H1 (cell line): ENCODE data around the gene RYK. TPM values are rescaled to one million over a fixed set of nuclear protein-coding genes. Genes with fewer than 3 reads are reported as not detected.

Experiments used
- CTCF ChIA-PET: fragments of 300-600 bp; sonication (Branson Sonifier 250); formaldehyde crosslinking; loops from one replicate; lab custom pipeline; 2021; ENCODE audit not compliant: partially characterized antibody; lab: Charles Lee
- POLR2A ChIA-PET: fragments of 300-600 bp; sonication (Branson Sonifier 250); formaldehyde crosslinking; loops from one replicate; lab custom pipeline; 2021; ENCODE audit warnings: inconsistent platforms; ENCODE audit not compliant: partially characterized antibody; lab: Charles Lee
- DNase-seq, 2 experiments: peaks; one replicate each; pipeline versions ENCODE4 v3.0.0 to v3.0.0-alpha.2; 2010 to 2022; ENCODE audit warnings: low spot score in 2 of 2, low read depth in 1 of 2, mixed read lengths in 1 of 2
- FAIRE-seq: peaks from 2 replicates; lab custom pipeline; 2011; peaks lifted over from hg19 to GRCh38; lab: Jason Lieb, UNC
- H2AFZ ChIP-seq: 2 replicates; pipeline ENCODE4 v1.8.1; 2012; ENCODE audit warnings: low read length, inconsistent platforms
- H2AK5ac ChIP-seq: 2 replicates; pipeline ENCODE4 v1.6.1; 2013; ENCODE audit warnings: low read depth, low read length
- H2BK120ac ChIP-seq: replicated peaks from 2 replicates; pipeline ENCODE3; 2013; ENCODE audit warnings: low read depth, low read length, inconsistent platforms
- H2BK12ac ChIP-seq: 2 replicates; pipeline ENCODE4 v1.6.1; 2013; ENCODE audit warnings: low read depth, low read length
- H2BK15ac ChIP-seq: 2 replicates; pipeline ENCODE4 v1.6.1; 2013; ENCODE audit warnings: low read length
- H2BK20ac ChIP-seq: 2 replicates; pipeline ENCODE4 v1.6.1; 2013; ENCODE audit warnings: low read length
- H2BK5ac ChIP-seq: 2 replicates; pipeline ENCODE4 v1.6.1; 2013; ENCODE audit warnings: low read depth, low read length
- H3K14ac ChIP-seq: 2 replicates; pipeline ENCODE4 v1.6.1; 2013; ENCODE audit warnings: inconsistent platforms; ENCODE audit not compliant: insufficient read length
- H3K18ac ChIP-seq: 2 replicates; pipeline ENCODE4 v1.6.1; 2013; ENCODE audit warnings: low read length; ENCODE audit errors: extremely low read depth
- H3K23ac ChIP-seq: 2 replicates; pipeline ENCODE4 v1.6.1; 2013; ENCODE audit warnings: inconsistent platforms; ENCODE audit not compliant: insufficient read length
- H3K23me2 ChIP-seq: 2 replicates; pipeline ENCODE4 v1.6.1; 2013; ENCODE audit warnings: low read depth, low read length
- H3K27ac ChIP-seq: 2 replicates; pipeline ENCODE4 v1.6.1; 2011; ENCODE audit warnings: low read depth, low read length, inconsistent platforms
- H3K27me3 ChIP-seq, 4 experiments: replicated peaks in 1 of 4; 1 replicate in 1 of 4; 2 replicates in 3 of 4; pipeline versions ENCODE4 v1.6.1 to v1.8.1; 2011 to 2013; ENCODE audit warnings: low read length in 3 of 4, mild to moderate bottlenecking in 3 of 4, inconsistent platforms in 2 of 4, mixed read lengths in 2 of 4, moderate library complexity in 1 of 4; ENCODE audit not compliant: control insufficient read depth in 3 of 4, insufficient read depth in 3 of 4; ENCODE audit errors: extremely low read depth in 1 of 4
- H3K36me3 ChIP-seq, 4 experiments: 2 replicates each; pipeline versions ENCODE4 v1.6.1 to v1.8.1; 2011 to 2013; ENCODE audit warnings: mild to moderate bottlenecking in 4 of 4, low read length in 3 of 4, moderate library complexity in 2 of 4, control low read depth in 1 of 4, inconsistent platforms in 1 of 4; ENCODE audit not compliant: insufficient read depth in 4 of 4, control insufficient read depth in 2 of 4
- H3K4ac ChIP-seq: replicated peaks from 2 replicates; pipeline ENCODE3; 2013; ENCODE audit warnings: low read length, low read depth, mixed read lengths, inconsistent platforms; ENCODE audit not compliant: insufficient read length
- H3K4me1 ChIP-seq, 4 experiments: replicated peaks in 1 of 4; 1 replicate in 1 of 4; 2 replicates in 3 of 4; pipeline versions ENCODE4 v1.6.1 to v1.8.1; 2011 to 2013; ENCODE audit warnings: low read length in 3 of 4, inconsistent platforms in 2 of 4, mixed read lengths in 1 of 4; ENCODE audit not compliant: insufficient read depth in 4 of 4, control insufficient read depth in 3 of 4
- H3K4me2 ChIP-seq, 2 experiments: 2 replicates each; pipeline versions ENCODE4 v1.6.1 to v1.8.1; 2011 to 2013; ENCODE audit warnings: low read depth in 2 of 2, low read length in 2 of 2, control low read depth in 1 of 2, inconsistent platforms in 1 of 2, mild to moderate bottlenecking in 1 of 2; ENCODE audit not compliant: insufficient read depth in 1 of 2
- H3K4me3 ChIP-seq, 4 experiments: fragments of 200-600, 300-600 bp in 1 of 4; sonication (generic), shearing (Covaris generic), sonication (Bioruptor Twin) in 1 of 4; 2 replicates each; pipeline versions ENCODE4 v1.5.1 to v1.8.1; 2011 to 2016; ENCODE audit warnings: low read length in 4 of 4, low read depth in 3 of 4, control low read depth in 2 of 4, inconsistent platforms in 2 of 4, mild to moderate bottlenecking in 2 of 4, mixed read lengths in 1 of 4, moderate library complexity in 1 of 4; ENCODE audit not compliant: insufficient read depth in 2 of 4; ENCODE audit errors: extremely low read depth in 1 of 4
- H3K56ac ChIP-seq: replicated peaks from 2 replicates; pipeline ENCODE3; 2013; ENCODE audit warnings: low read depth, mild to moderate bottlenecking, mixed read lengths, low read length, inconsistent platforms; ENCODE audit not compliant: insufficient read length
- H3K79me1 ChIP-seq: 2 replicates; pipeline ENCODE4 v1.6.1; 2013; ENCODE audit warnings: low read depth, low read length, control low read depth
- H3K79me2 ChIP-seq, 2 experiments: 2 replicates each; pipeline versions ENCODE4 v1.6.1 to v1.8.1; 2012 to 2013; ENCODE audit warnings: low read length in 2 of 2, mild to moderate bottlenecking in 2 of 2, inconsistent platforms in 1 of 2; ENCODE audit not compliant: insufficient read depth in 2 of 2, control insufficient read depth in 1 of 2
- H3K9ac ChIP-seq, 4 experiments: replicated peaks in 1 of 4; 1 replicate in 1 of 4; 2 replicates in 3 of 4; pipeline versions ENCODE4 v1.6.1 to v1.8.1; 2011 to 2013; ENCODE audit warnings: low read depth in 3 of 4, low read length in 3 of 4, control low read depth in 2 of 4, mild to moderate bottlenecking in 2 of 4, moderate library complexity in 2 of 4, inconsistent platforms in 1 of 4; ENCODE audit errors: extremely low read depth in 1 of 4
- H3K9me3 ChIP-seq, 2 experiments: 2 replicates each; pipeline versions ENCODE4 v1.6.1 to v1.8.1; 2012 to 2013; ENCODE audit warnings: mild to moderate bottlenecking in 2 of 2, moderate library complexity in 2 of 2, control low read depth in 1 of 2, inconsistent platforms in 1 of 2, low read depth in 1 of 2, low read length in 1 of 2, mixed read lengths in 1 of 2; ENCODE audit not compliant: insufficient read depth in 2 of 2
- H4K20me1 ChIP-seq, 2 experiments: replicated peaks in 1 of 2; 2 replicates each; pipeline versions ENCODE3 to v1.8.1; 2011 to 2013; ENCODE audit warnings: inconsistent platforms in 2 of 2, low read length in 2 of 2, mild to moderate bottlenecking in 1 of 2; ENCODE audit not compliant: insufficient read depth in 2 of 2, control insufficient read depth in 1 of 2
- H4K5ac ChIP-seq: 2 replicates; pipeline ENCODE4 v1.6.1; 2013; ENCODE audit warnings: low read length, low read depth, mixed read lengths, inconsistent platforms; ENCODE audit not compliant: insufficient read length
- H4K8ac ChIP-seq: 2 replicates; pipeline ENCODE4 v1.8.0; 2013; ENCODE audit warnings: mild to moderate bottlenecking, moderate library complexity, low read length, inconsistent platforms; ENCODE audit not compliant: insufficient read depth; ENCODE audit errors: extremely low read depth
- H4K91ac ChIP-seq: replicated peaks from 2 replicates; pipeline ENCODE3; 2013; ENCODE audit warnings: low read length, mixed read lengths, inconsistent platforms; ENCODE audit not compliant: insufficient read length
- BCL11A ChIP-seq, 2 experiments: IDR thresholded peaks; one replicate each; pipeline ENCODE4 v1.6.1; 2011; ENCODE audit warnings: low read depth in 2 of 2, low read length in 2 of 2, mild to moderate bottlenecking in 2 of 2
- POLR2A ChIP-seq, 2 experiments: IDR thresholded peaks; 1 replicate in 1 of 2; 2 replicates in 1 of 2; pipeline ENCODE4 v1.6.1; 2011; ENCODE audit warnings: low read depth in 2 of 2, low read length in 2 of 2, mild to moderate bottlenecking in 2 of 2; ENCODE audit errors: control extremely low read depth in 1 of 2
- POU5F1 ChIP-seq: IDR thresholded peaks from 2 replicates; pipeline ENCODE4 v1.6.1; 2011; ENCODE audit warnings: low read depth, mild to moderate bottlenecking, low read length, moderate library complexity
- RAD21 ChIP-seq, 2 experiments: IDR thresholded peaks in 1 of 2; conservative IDR thresholded peaks in 1 of 2; 2 replicates each; pipeline ENCODE4 v1.6.1; 2011; ENCODE audit warnings: low read depth in 2 of 2, low read length in 2 of 2, improper control_type of control experiment in 1 of 2, inconsistent platforms in 1 of 2, mild to moderate bottlenecking in 1 of 2, moderate library complexity in 1 of 2
- RNF2 ChIP-seq: fragments of 200-900, 300-1000 bp; sonication (generic); IDR thresholded peaks from 2 replicates; pipeline ENCODE4 v1.7.1; 2016; ENCODE audit warnings: borderline replicate concordance, low read depth, mild to moderate bottlenecking, antibody characterized with exemption, low read length; ENCODE audit not compliant: poor library complexity, severe bottlenecking; ENCODE audit errors: missing control alignments
- SIN3A ChIP-seq, 2 experiments: IDR thresholded peaks in 1 of 2; conservative IDR thresholded peaks in 1 of 2; 2 replicates each; pipeline ENCODE4 v1.6.1; 2011 to 2012; ENCODE audit warnings: low read length in 2 of 2, improper control_type of control experiment in 1 of 2, low read depth in 1 of 2, mild to moderate bottlenecking in 1 of 2
- SP2 ChIP-seq: IDR thresholded peaks from 2 replicates; pipeline ENCODE4 v1.6.1; 2012; ENCODE audit warnings: mild to moderate bottlenecking, low read length, inconsistent platforms
- SUZ12 ChIP-seq: fragments of 200-600 bp; sonication (generic); IDR thresholded peaks from 2 replicates; pipeline ENCODE4 v1.6.1; 2012; ENCODE audit warnings: mild to moderate bottlenecking, inconsistent platforms, low read length, moderate library complexity, mixed read lengths
- TAF7 ChIP-seq: optimal IDR thresholded peaks from 2 replicates; pipeline ENCODE3; 2011; ENCODE audit warnings: low read depth, mild to moderate bottlenecking, inconsistent platforms, low read length, moderate library complexity, borderline replicate concordance
- WGBS, 2 experiments: shearing (Covaris generic) in 1 of 2; methylation state at CpG; one replicate each; pipeline versions ENCODE4 v1.1.6 to v1.1.7; 2013 to 2015; ENCODE audit warnings: low lambda C conversion rate in 2 of 2, mixed read lengths in 2 of 2, inconsistent platforms in 1 of 2, low coverage in 1 of 2, missing lambda C conversion rate in 1 of 2; ENCODE audit not compliant: insufficient replicate concordance in 2 of 2, insufficient coverage in 1 of 2, insufficient read length in 1 of 2; ENCODE audit errors: extremely low coverage in 1 of 2, missing lambda C conversion rate in 1 of 2; 5-methylcytosine and 5-hydroxymethylcytosine counted together
- polyA plus RNA-seq, 7 experiments: library from polyadenylated mRNA; depleted of rRNA in 3 of 7; stranded (reverse) in 5 of 7; unstranded in 2 of 7; fragments of >200 nt in 5 of 7; fragments of 200-250 nt in 2 of 7; gene quantifications; 1 replicate in 5 of 7; 2 replicates in 1 of 7; 4 replicates in 1 of 7; pipeline versions ENCODE4 v1.2.1 to v1.2.3, GENCODE V29; 2011 to 2013; ENCODE audit warnings: missing spikeins in 2 of 7, mixed read lengths in 2 of 7
- total RNA-seq: library from RNA; stranded (reverse); fragmentation: NEBNext Ultra II Directional; extraction: Animal tissue kit (Norgen Biotek cat#: 25700); gene quantifications from 2 replicates; pipeline ENCODE4 v1.2.1, GENCODE V29; 2021
- TF ChIP-seq, protein P1 (sequence below), 3 experiments: IDR thresholded peaks; 1 replicate in 2 of 3; 2 replicates in 1 of 3; pipeline versions ENCODE4 v1.5.1 to v1.6.1; 2011; ENCODE audit warnings: low read length in 3 of 3, mild to moderate bottlenecking in 3 of 3, inconsistent platforms in 2 of 3, low read depth in 1 of 3, moderate library complexity in 1 of 3; ENCODE audit not compliant: insufficient read depth in 1 of 3; ENCODE audit errors: control extremely low read depth in 1 of 3

The RYK gene
- total and polyA plus RNA-seq, 2 of the 8 experiments (the other 6 are each of a cell fraction or from before 2014, with no cell fraction given) = 30.5 to 63.8 TPM

GRCh38 chr3:134126153-134126552 is 124.5 kb downstream of the RYK start:
- no peak overlapping the region for H4K91ac ChIP-seq
- H2BK12ac ChIP-seq = no peak overlapping the region
- no peak overlapping the region for H3K23ac ChIP-seq
- H3K79me2 ChIP-seq = no peaks in the 10 kb centered on the region
- H4K8ac ChIP-seq = no peak overlapping the region
- no peaks in the 10 kb centered on the region for H3K27me3 ChIP-seq
- H2BK15ac ChIP-seq = no peak overlapping the region
- H3K9me3 ChIP-seq = peaks cover 19 to 30% of the 10 kb centered on the region in 2 experiments
- CTCF ChIA-PET = interaction anchor here (0.7 to 1.2 kb wide), 3 partner anchors 9 to 161 kb away, joined by 3 to 5 read pairs (median 4); no protein-coding TSS in a partner anchor
- no peak overlapping the region for H2BK20ac ChIP-seq
- WGBS, 2 experiments = 60% methylated on average over 1 of the region's 1 CpG; no CpG with 5 or more reads in 1 of the 2 experiments
- no peaks in the 10 kb centered on the region for H3K4me1 ChIP-seq
- no peak overlapping the region for H3K4ac ChIP-seq
- H3K56ac ChIP-seq = no peak overlapping the region
- no peak overlapping the region for H2BK5ac ChIP-seq
- no peak overlapping the region for H3K9ac ChIP-seq
- no peak overlapping the region for H2BK120ac ChIP-seq
- no peak overlapping the region for H3K4me3 ChIP-seq
- H3K14ac ChIP-seq = no peak overlapping the region
- POLR2A ChIA-PET = no interaction called here
- DNase-seq (no peak), FAIRE-seq (no peak)
- no peaks in the 10 kb centered on the region for H3K79me1 ChIP-seq
- H3K27ac ChIP-seq = no peak overlapping the region
- no peaks in the 10 kb centered on the region for H4K20me1 ChIP-seq
- no peak overlapping the region for H2AFZ ChIP-seq
- no peak overlapping the region for H3K4me2 ChIP-seq
- no peak overlapping the region for H4K5ac ChIP-seq
- H3K18ac ChIP-seq = no peak overlapping the region
- no peak overlapping the region for H2AK5ac ChIP-seq
- no peaks in the 10 kb centered on the region; the same call in 1 of the 2 replicates for H3K23me2 ChIP-seq
- H3K36me3 ChIP-seq = peaks cover 0 to 4% (median 0%) of the 10 kb centered on the region in 4 experiments; a peak in 1 of 8 replicates
- TF ChIP-seq SIN3A (conservative IDR thresholded peaks at IDR 0.05 in 1 of 2, IDR thresholded peaks at IDR 0.05 in 1 of 2; ENCODE audit: low read depth in 1 of 2, low read length in 2 of 2) = no peak
- TF ChIP-seq TAF7 = no peak
- no peak for TF ChIP-seq RNF2
- no peak for TF ChIP-seq BCL11A (IDR thresholded peaks at IDR 0.05; ENCODE audit: low read depth in 2 of 2, low read length in 2 of 2)
- TF ChIP-seq, protein P1, sequence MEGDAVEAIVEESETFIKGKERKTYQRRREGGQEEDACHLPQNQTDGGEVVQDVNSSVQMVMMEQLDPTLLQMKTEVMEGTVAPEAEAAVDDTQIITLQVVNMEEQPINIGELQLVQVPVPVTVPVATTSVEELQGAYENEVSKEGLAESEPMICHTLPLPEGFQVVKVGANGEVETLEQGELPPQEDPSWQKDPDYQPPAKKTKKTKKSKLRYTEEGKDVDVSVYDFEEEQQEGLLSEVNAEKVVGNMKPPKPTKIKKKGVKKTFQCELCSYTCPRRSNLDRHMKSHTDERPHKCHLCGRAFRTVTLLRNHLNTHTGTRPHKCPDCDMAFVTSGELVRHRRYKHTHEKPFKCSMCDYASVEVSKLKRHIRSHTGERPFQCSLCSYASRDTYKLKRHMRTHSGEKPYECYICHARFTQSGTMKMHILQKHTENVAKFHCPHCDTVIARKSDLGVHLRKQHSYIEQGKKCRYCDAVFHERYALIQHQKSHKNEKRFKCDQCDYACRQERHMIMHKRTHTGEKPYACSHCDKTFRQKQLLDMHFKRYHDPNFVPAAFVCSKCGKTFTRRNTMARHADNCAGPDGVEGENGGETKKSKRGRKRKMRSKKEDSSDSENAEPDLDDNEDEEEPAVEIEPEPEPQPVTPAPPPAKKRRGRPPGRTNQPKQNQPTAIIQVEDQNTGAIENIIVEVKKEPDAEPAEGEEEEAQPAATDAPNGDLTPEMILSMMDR (IDR thresholded peaks at IDR 0.05; ENCODE audit: control extremely low read depth in 1 of 3, insufficient read depth in 1 of 3, low read depth in 1 of 3, low read length in 3 of 3) = peak in 2 of 3 experiments; percentile 4 to 30; a peak in 2 of 4 replicates
- TF ChIP-seq POU5F1 = no peak
- no peak for TF ChIP-seq POLR2A (IDR thresholded peaks at IDR 0.05; ENCODE audit: control extremely low read depth in 1 of 2, low read depth in 2 of 2, low read length in 2 of 2)
- no peak for TF ChIP-seq SUZ12
- peak; percentile 42 to 54 for TF ChIP-seq RAD21 (IDR thresholded peaks at IDR 0.05 in 1 of 2, conservative IDR thresholded peaks at IDR 0.05 in 1 of 2; ENCODE audit: low read depth in 2 of 2, low read length in 2 of 2)
- TF ChIP-seq SP2 = no peak
